HepG2 (cell line): Measurements from ENCODE around the gene SLC39A2. TPM values are rescaled to one million over a fixed set of nuclear protein-coding genes. Genes with fewer than 3 reads are reported as not detected.

Experiments
- ASH2L ChIP-seq: fragments of 300-600, 200-600 bp; sonication (generic); IDR thresholded peaks from 2 replicates; pipeline ENCODE4 v1.7.0; 2017; ENCODE audit warnings: low read depth, mild to moderate bottlenecking, moderate library complexity, mixed read lengths, low read length; ENCODE audit not compliant: insufficient read length
- CEBPG ChIP-seq: IDR thresholded peaks from 2 replicates; pipeline ENCODE4 v1.6.1; 2016
- ELF3 ChIP-seq: IDR thresholded peaks from 2 replicates; pipeline ENCODE4 v1.6.1; 2016; ENCODE audit warnings: missing genetic modification reagents, missing compliant biosample characterization
- FOSL2 ChIP-seq: sonication (generic); formaldehyde crosslinking; IDR thresholded peaks from 2 replicates; pipeline ENCODE4 v1.4.0; 2020; ENCODE audit warnings: missing genetic modification reagents
- FOXA3 ChIP-seq: IDR thresholded peaks from 2 replicates; pipeline ENCODE4 v1.6.1; 2016; ENCODE audit warnings: missing genetic modification reagents, missing compliant biosample characterization
- GATAD1 ChIP-seq: IDR thresholded peaks from 2 replicates; pipeline ENCODE4 v1.6.1; 2016; ENCODE audit warnings: missing genetic modification reagents, missing compliant biosample characterization
- HMG20A ChIP-seq: IDR thresholded peaks from 2 replicates; pipeline ENCODE4 v1.6.1; 2016; ENCODE audit warnings: borderline replicate concordance
- KDM5B ChIP-seq: sonication (generic); formaldehyde crosslinking; IDR thresholded peaks from 2 replicates; pipeline ENCODE4 v1.4.0; 2020; ENCODE audit warnings: missing genetic modification reagents, mild to moderate bottlenecking, borderline replicate concordance
- MEIS2 ChIP-seq: sonication (generic); formaldehyde crosslinking; IDR thresholded peaks from 2 replicates; pipeline ENCODE4 v1.9.0; 2021; ENCODE audit warnings: mild to moderate bottlenecking, missing genetic modification reagents
- SALL1 ChIP-seq: sonication (generic); formaldehyde crosslinking; IDR thresholded peaks from 2 replicates; pipeline ENCODE4 v1.8.0; 2022; ENCODE audit warnings: mild to moderate bottlenecking, missing genetic modification reagents
- SMAD1 ChIP-seq: sonication (generic); formaldehyde crosslinking; IDR thresholded peaks from 2 replicates; pipeline ENCODE4 v1.4.0; 2020; ENCODE audit warnings: missing genetic modification reagents, low read depth, mild to moderate bottlenecking, borderline replicate concordance
- TBX2 ChIP-seq: sonication (generic); formaldehyde crosslinking; IDR thresholded peaks from 2 replicates; pipeline ENCODE4 v1.5.0; 2020; ENCODE audit warnings: missing genetic modification reagents, mild to moderate bottlenecking, borderline replicate concordance
- TFDP2 ChIP-seq: sonication (generic); formaldehyde crosslinking; IDR thresholded peaks from 2 replicates; pipeline ENCODE4 v1.4.0; 2020; ENCODE audit warnings: missing genetic modification reagents
- XBP1 ChIP-seq: sonication (generic); formaldehyde crosslinking; IDR thresholded peaks from 2 replicates; pipeline ENCODE4 v1.5.0; 2020; ENCODE audit warnings: missing genetic modification reagents
- ZNF337 ChIP-seq: sonication (generic); formaldehyde crosslinking; IDR thresholded peaks from 2 replicates; pipeline ENCODE4 v1.5.1; 2020; ENCODE audit warnings: missing genetic modification reagents, low read depth, mild to moderate bottlenecking, borderline replicate concordance
- ZNF350 ChIP-seq: sonication (generic); formaldehyde crosslinking; IDR thresholded peaks from 2 replicates; pipeline ENCODE4 v1.4.0; 2020; ENCODE audit warnings: mild to moderate bottlenecking, low read depth, missing genetic modification reagents, borderline replicate concordance
- ZNF710 ChIP-seq: sonication (generic); formaldehyde crosslinking; IDR thresholded peaks from 2 replicates; pipeline ENCODE4 v1.5.0; 2020; ENCODE audit warnings: mild to moderate bottlenecking, missing genetic modification reagents, borderline replicate concordance
- ZNF75D ChIP-seq: sonication (generic); formaldehyde crosslinking; IDR thresholded peaks from 2 replicates; pipeline ENCODE4 v1.8.1; 2023; ENCODE audit warnings: missing genetic modification reagents, mild to moderate bottlenecking, borderline replicate concordance
- ZZZ3 ChIP-seq: sonication (generic); formaldehyde crosslinking; IDR thresholded peaks from 2 replicates; pipeline ENCODE4 v1.4.0; 2020; ENCODE audit warnings: missing genetic modification reagents, mild to moderate bottlenecking, borderline replicate concordance
- polyA plus RNA-seq, 8 experiments: library from polyadenylated mRNA; depleted of rRNA in 3 of 8; stranded (reverse) in 7 of 8; unstranded in 1 of 8; fragments of >200 nt; fragmentation: Illumina TruSeq in 4 of 8; extraction: Trizol in 4 of 8; gene quantifications; 2 replicates each; pipeline versions ENCODE4 v1.2.1 to v1.2.3, GENCODE V29; 2011 to 2016; ENCODE audit warnings: low read depth in 4 of 8, missing spikeins in 1 of 8, mixed read lengths in 1 of 8; ENCODE audit not compliant: insufficient read depth in 1 of 8
- total RNA-seq, 5 experiments: library from RNA; depleted of rRNA; stranded (reverse); fragments of >200 nt; fragmentation: Illumina TruSeq; extraction: Trizol; gene quantifications; 2 replicates each; pipeline ENCODE4 v1.2.3, GENCODE V29; 2016; ENCODE audit warnings: low read depth in 1 of 5
- TF ChIP-seq, protein P1 (sequence below): sonication (generic); formaldehyde crosslinking; IDR thresholded peaks from 2 replicates; pipeline ENCODE4 v1.4.0; 2020; ENCODE audit warnings: missing genetic modification reagents
- TF ChIP-seq, protein P2 (sequence below): sonication (generic); formaldehyde crosslinking; IDR thresholded peaks from 2 replicates; pipeline ENCODE4 v1.9.0; 2021; ENCODE audit warnings: missing genetic modification reagents, borderline replicate concordance

SLC39A2 gene
- total and polyA plus RNA-seq, 2 of the 13 experiments (the other 11 are each of a cell fraction or from before 2014, with no cell fraction given): 0.08 to 0.11 TPM

DNA sequence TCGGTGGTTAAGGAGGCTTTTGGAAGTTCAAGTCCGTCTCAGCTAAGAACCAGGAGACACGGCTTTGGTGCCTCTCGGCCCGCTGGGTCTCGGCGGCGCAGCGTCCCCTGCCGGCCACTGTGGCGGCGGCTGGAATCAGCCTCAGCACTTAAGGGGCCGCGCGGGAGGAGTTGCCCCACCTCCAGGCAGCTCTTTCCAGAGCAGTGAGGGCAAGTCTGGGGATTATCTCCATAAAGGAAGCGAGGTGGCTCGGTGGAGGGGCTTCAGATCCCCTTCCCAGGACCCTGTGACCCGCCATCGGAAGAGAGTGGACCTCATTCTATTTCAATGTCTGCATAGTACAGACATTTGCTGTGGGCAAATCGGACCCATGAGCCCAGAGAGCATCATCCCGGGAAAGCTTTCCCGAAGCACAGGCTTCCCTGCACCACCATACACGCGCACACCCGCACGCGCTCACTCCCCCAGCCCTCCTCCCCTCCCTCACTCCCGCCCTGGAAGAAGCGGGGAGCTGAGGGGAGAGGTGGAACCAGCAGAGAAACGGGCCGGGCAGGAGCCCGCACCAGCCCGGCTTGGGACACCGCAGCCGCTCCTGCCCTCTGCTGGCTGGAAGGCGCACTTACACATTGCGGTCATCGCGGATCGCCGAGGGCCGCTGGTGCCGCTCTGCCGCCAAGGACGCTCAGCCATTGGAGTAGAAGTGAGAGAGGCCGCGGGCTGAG, 27.9 kb upstream of the SLC39A2 start (continued):
- no peak for TF ChIP-seq TFDP2
- peak; percentile 23; the same call in 1 of the 2 replicates for TF ChIP-seq FOXA3 (CRISPR knock-in tag)
- TF ChIP-seq ELF3 (CRISPR knock-in tag): peak; percentile 23; the same call in 1 of the 2 replicates
- TF ChIP-seq ZNF337: 0 out of 2 replicates have a peak, but pooled peaks have one; percentile 38
- peak; percentile 66; the same call in 1 of the 2 replicates for TF ChIP-seq TBX2 (CRISPR knock-in tag)
- TF ChIP-seq MEIS2 (CRISPR knock-in tag): 0 out of 2 replicates have a peak, but pooled peaks have one; percentile 45
- peak; percentile 38; the same call in 1 of the 2 replicates for TF ChIP-seq ZZZ3 (CRISPR knock-in tag)
- no peak for TF ChIP-seq SMAD1 (CRISPR knock-in tag)
- TF ChIP-seq SALL1: peak; percentile 67
- TF ChIP-seq FOSL2 (CRISPR knock-in tag): peak; percentile 60
- peak; percentile 28; the same call in 1 of the 2 replicates for TF ChIP-seq CEBPG (CRISPR knock-in tag)
- TF ChIP-seq HMG20A (CRISPR knock-in tag): 0 out of 2 replicates have a peak, but pooled peaks have one; percentile 6
- TF ChIP-seq ZNF75D (CRISPR knock-in tag): no peak
- TF ChIP-seq, protein P1, sequence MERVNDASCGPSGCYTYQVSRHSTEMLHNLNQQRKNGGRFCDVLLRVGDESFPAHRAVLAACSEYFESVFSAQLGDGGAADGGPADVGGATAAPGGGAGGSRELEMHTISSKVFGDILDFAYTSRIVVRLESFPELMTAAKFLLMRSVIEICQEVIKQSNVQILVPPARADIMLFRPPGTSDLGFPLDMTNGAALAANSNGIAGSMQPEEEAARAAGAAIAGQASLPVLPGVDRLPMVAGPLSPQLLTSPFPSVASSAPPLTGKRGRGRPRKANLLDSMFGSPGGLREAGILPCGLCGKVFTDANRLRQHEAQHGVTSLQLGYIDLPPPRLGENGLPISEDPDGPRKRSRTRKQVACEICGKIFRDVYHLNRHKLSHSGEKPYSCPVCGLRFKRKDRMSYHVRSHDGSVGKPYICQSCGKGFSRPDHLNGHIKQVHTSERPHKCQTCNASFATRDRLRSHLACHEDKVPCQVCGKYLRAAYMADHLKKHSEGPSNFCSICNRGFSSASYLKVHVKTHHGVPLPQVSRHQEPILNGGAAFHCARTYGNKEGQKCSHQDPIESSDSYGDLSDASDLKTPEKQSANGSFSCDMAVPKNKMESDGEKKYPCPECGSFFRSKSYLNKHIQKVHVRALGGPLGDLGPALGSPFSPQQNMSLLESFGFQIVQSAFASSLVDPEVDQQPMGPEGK (CRISPR knock-in tag): peak; percentile 39
- TF ChIP-seq, protein P2, sequence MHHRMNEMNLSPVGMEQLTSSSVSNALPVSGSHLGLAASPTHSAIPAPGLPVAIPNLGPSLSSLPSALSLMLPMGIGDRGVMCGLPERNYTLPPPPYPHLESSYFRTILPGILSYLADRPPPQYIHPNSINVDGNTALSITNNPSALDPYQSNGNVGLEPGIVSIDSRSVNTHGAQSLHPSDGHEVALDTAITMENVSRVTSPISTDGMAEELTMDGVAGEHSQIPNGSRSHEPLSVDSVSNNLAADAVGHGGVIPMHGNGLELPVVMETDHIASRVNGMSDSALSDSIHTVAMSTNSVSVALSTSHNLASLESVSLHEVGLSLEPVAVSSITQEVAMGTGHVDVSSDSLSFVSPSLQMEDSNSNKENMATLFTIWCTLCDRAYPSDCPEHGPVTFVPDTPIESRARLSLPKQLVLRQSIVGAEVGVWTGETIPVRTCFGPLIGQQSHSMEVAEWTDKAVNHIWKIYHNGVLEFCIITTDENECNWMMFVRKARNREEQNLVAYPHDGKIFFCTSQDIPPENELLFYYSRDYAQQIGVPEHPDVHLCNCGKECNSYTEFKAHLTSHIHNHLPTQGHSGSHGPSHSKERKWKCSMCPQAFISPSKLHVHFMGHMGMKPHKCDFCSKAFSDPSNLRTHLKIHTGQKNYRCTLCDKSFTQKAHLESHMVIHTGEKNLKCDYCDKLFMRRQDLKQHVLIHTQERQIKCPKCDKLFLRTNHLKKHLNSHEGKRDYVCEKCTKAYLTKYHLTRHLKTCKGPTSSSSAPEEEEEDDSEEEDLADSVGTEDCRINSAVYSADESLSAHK (CRISPR knock-in tag): no peak
- peak; percentile 16; the same call in 1 of the 2 replicates for TF ChIP-seq ZNF350 (CRISPR knock-in tag)
- peak; percentile 50; the same call in 1 of the 2 replicates for TF ChIP-seq ZNF710
- peak; percentile 73 for TF ChIP-seq ASH2L
- peak; percentile 45; the same call in 1 of the 2 replicates for TF ChIP-seq XBP1 (CRISPR knock-in tag)
- 0 out of 2 replicates have a peak, but pooled peaks have one; percentile 37 for TF ChIP-seq GATAD1 (CRISPR knock-in tag)
- peak; percentile 80 for TF ChIP-seq KDM5B (CRISPR knock-in tag)
